Measurements from ENCODE around the gene FBXW8. TPM values are rescaled to one million over a fixed set of nuclear protein-coding genes. Genes with fewer than 3 reads are reported as not detected.

The FBXW8 gene
- total RNA-seq, 4 donors from 2014 or later = 7.4 to 15.4 (median 10.2) TPM

DNA sequence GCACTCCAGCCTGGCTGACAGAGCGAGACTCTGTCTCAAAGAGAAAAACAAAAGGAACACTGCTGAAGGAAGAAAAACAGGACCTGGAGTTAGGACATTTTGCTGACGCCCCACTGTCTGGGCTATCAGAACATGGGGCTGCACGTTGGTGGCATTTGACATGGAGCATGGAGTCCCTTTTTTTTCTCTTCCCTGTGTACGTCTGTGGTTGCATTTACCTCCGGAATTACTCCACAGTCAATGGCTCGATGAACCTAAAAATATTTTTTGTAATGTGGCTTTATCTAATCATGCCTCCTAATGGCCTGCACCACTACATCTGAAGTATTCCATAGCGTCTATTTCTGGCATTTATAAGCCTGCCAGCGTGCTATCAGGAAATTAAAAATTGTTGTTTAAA, 157.7 kb downstream of the FBXW8 start:
- intact Hi-C loops (cut with DNase I) = no loop called here
- H3K27ac ChIP-seq = no peak overlapping the region
- no peak for TF ChIP-seq POLR2A (IDR thresholded peaks at IDR 0.05)
- TF ChIP-seq CTCF (IDR thresholded peaks at IDR 0.05) = no peak

GRCh38 chr12:117069101-117069797, 158.5 kb downstream of the FBXW8 start:
- intact Hi-C loops (cut with DNase I) = no loop called here
- Histone ChIP-seq H3K4me3 (no peak overlapping the region), H3K27me3 (no peaks in the 10 kb centered on the region), H3K4me1 (no peaks in the 10 kb centered on the region), H3K27ac (no peak overlapping the region), H3K9me3 (no peaks in the 10 kb centered on the region), H3K36me3 (no peaks in the 10 kb centered on the region)
- DNase-seq = no peak
- 83 to 89% methylated on average over 17 of the region's 17 CpGs for WGBS, 2 donors
- TF ChIP-seq CTCF (IDR thresholded peaks at IDR 0.05) = no peak

More for the DNA sequence above, 157.7 kb downstream of the FBXW8 start:
- Histone ChIP-seq H3K27me3 (no peaks in the 10 kb centered on the region), H3K36me3 (no peaks in the 10 kb centered on the region), H3K4me3 (no peak overlapping the region), H3K4me1 (no peaks in the 10 kb centered on the region), H3K9me3 (no peaks in the 10 kb centered on the region)
- WGBS, 2 donors = 79 to 84% methylated on average over 8 of the region's 8 CpGs
- DNase-seq = no peak

DNA sequence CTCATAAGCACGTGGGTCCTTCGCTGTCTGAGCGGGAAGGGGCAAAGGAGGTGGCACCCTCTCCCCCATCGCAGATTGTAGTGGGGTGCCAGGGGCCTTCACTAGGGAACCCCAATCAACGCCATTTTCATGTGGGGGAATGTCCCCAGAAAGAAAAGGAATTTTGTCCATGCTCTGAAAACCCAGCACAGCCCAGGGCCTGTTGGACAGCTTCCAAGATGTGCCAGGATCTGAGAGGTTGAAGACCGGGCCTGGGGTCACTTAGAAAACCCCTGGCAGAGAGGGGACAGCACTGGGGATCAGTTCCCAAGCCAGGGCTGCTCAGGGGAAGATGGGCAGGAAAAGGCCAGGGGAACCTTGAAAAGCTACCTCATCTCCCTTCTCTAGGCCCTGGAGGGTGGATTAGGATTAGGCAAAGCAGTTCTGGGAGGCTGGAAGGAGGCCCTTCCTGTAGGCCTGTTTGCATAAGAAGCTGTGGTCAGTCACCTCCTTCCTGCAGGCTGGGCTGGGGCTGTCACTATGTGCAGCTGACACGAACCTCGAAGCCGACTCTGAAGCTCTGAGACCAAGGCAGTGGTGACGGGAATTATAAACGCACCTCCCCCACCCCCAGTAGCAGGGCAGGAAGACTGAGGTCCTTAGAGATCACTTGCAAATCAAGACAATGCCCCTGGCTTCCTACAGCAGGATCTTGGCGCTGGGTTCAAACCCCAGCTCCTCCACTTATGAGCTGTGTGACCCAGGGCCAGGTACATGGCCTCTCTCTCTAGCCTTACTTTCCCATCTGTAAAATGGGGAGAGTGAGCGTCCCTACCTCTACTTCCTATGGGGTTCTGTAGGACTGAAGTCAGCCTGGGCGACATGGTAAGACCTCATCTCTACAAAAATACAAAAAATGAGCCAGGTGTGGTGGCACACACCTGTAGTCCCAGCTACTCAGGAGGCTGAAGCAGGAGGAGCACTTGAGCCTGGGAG, 159.5 kb downstream of the FBXW8 start:
- Histone ChIP-seq H3K27ac (peak overlapping the region in 2 of 4 donors; percentile 6 to 29), H3K4me1 (no peaks in the 10 kb centered on the region), H3K36me3 (no peaks in the 10 kb centered on the region), H3K9me3 (no peaks in the 10 kb centered on the region), H3K27me3 (no peaks in the 10 kb centered on the region), H3K4me3 (no peak overlapping the region)
- DNase-seq = peak; percentile 21
- 79 to 92% methylated on average over 4 to 7 of the region's 14 CpGs for WGBS, 2 donors
- intact Hi-C loops (cut with DNase I) = no loop called here
- TF ChIP-seq POLR2A (IDR thresholded peaks at IDR 0.05) (no peak), CTCF (IDR thresholded peaks at IDR 0.05) (no peak)

- no peak for TF ChIP-seq POLR2A (IDR thresholded peaks at IDR 0.05)
- no peak for TF ChIP-seq CTCF (IDR thresholded peaks at IDR 0.05)
- Histone ChIP-seq H3K27ac (no peak overlapping the region), H3K4me1 (no peaks in the 10 kb centered on the region), H3K27me3 (no peaks in the 10 kb centered on the region), H3K36me3 (no peaks in the 10 kb centered on the region), H3K9me3 (no peaks in the 10 kb centered on the region), H3K4me3 (no peak overlapping the region)
- intact Hi-C loops (cut with DNase I) = no loop called here
- 82 to 85% methylated on average over 5 of the region's 5 CpGs for whole genome bisulfite sequencing, 2 donors
- DNase-seq = no peak
These were observed 160.3 kb downstream of the FBXW8 start for GRCh38 chr12:117071009-117071408.

- H3K4me3 ChIP-seq = no peak overlapping the region
- no peak for DNase-seq
- no peaks in the 10 kb centered on the region for H3K9me3 ChIP-seq
- H3K27me3 ChIP-seq = no peaks in the 10 kb centered on the region
- intact Hi-C loops (cut with DNase I) = no loop called here
- peaks cover 0 to 5% (median 0%) of the 10 kb centered on the region in 3 donors for H3K4me1 ChIP-seq
- no peaks in the 10 kb centered on the region for H3K36me3 ChIP-seq
- WGBS, 2 donors = 78 to 98% methylated on average over 5 of the region's 5 CpGs
- H3K27ac ChIP-seq = no peak overlapping the region
- no peak for TF ChIP-seq CTCF (IDR thresholded peaks at IDR 0.05)
- no peak for TF ChIP-seq POLR2A (IDR thresholded peaks at IDR 0.05)
These were observed 161.4 kb downstream of the FBXW8 start for GRCh38 chr12:117072106-117072505.

Measured in esophagus squamous epithelium (tissue), 5 donors.